CD4-positive, alpha-beta T cell treated with Interleukin-6 for 4 hours (primary cell): ENCODE measurements around the gene STIM2.

Experiments used
- DNase-seq: peaks from one replicate; pipeline ENCODE4 v3.0.0-alpha.2; 2020; ENCODE audit warnings: mixed read lengths

Gene STIM2

GRCh38 chr4:27048429-27049238 is 188.0 kb downstream of the STIM2 start:
- DNase-seq: no peak

DNA sequence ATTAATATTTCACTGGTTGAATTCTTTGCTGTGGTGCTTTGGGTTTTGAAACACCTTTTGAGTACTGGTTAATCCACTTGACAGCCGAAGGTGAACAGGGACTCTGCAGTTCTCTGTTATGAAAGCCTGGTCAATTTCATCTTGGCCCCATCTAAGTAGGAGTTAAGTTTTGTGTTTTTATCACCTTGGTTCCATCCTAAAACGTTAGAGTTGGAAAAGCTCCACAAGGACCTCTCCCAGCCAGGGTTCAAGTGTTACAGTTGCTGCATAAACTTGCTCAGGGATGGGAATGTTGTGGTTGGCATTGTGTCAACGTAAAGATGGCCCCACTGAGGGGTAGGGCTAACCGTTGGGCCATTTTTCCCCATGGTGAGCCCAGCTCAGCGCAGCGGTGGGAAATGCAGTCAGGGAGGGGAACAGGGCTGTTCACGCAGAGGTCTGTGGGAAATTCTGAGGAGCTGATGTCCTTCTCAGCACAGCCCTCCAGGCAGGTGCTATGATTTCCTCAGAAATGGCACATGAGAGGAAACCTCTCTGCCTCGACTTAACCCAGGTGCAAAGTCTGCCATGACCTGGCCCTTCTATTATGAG is 188.7 kb downstream of the STIM2 start:
- DNase-seq: no peak

GRCh38 chr4:27050731-27051130 is 190.1 kb downstream of the STIM2 start:
- no peak for DNase-seq

- no peak for DNase-seq
These were observed 194.7 kb downstream of the STIM2 start for GRCh38 chr4:27055221-27055760.

GRCh38 chr4:27056281-27056680 is 195.6 kb downstream of the STIM2 start:
- DNase-seq: no peak

DNA sequence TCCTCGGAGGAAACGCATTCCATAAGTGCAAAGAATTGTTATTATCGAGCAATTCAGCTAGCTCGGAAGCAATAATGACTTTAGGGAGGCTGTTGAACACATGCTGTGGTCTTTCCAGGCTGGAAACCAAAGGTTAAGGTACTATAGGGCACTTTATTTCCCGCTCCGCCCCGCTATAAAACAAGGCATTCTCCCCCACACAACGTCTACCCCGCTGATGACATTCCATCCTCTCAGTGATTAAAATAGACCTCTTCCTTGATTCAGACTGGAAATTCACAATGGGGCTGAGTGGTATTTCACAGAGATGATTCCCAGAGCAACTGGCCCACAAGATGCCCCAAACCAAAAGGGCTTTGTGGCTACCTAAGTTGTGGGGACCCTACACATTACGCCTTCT is 196.4 kb downstream of the STIM2 start:
- DNase-seq: no peak

GRCh38 chr4:27057662-27058061 is 197.0 kb downstream of the STIM2 start:
- DNase-seq: no peak

- no peak for DNase-seq
These were observed 198.3 kb downstream of the STIM2 start for GRCh38 chr4:27058819-27059406.

GRCh38 chr4:27059446-27059845 is 198.8 kb downstream of the STIM2 start:
- DNase-seq: no peak

GRCh38 chr4:27062256-27062655 is 201.6 kb downstream of the STIM2 start:
- no peak for DNase-seq

GRCh38 chr4:27066591-27066990 is 205.9 kb downstream of the STIM2 start:
- DNase-seq: no peak

- no peak for DNase-seq
These were observed 207.7 kb downstream of the STIM2 start for GRCh38 chr4:27068151-27068867.
